ENCODE results near the gene MYMK. TPM values are rescaled to one million over a fixed set of nuclear protein-coding genes. Genes with fewer than 3 reads are reported as not detected.

The MYMK gene
- total and polyA plus RNA-seq, 2 of the 13 experiments (the other 11 are each of a cell fraction or from before 2014, with no cell fraction given) = not detected

DNA sequence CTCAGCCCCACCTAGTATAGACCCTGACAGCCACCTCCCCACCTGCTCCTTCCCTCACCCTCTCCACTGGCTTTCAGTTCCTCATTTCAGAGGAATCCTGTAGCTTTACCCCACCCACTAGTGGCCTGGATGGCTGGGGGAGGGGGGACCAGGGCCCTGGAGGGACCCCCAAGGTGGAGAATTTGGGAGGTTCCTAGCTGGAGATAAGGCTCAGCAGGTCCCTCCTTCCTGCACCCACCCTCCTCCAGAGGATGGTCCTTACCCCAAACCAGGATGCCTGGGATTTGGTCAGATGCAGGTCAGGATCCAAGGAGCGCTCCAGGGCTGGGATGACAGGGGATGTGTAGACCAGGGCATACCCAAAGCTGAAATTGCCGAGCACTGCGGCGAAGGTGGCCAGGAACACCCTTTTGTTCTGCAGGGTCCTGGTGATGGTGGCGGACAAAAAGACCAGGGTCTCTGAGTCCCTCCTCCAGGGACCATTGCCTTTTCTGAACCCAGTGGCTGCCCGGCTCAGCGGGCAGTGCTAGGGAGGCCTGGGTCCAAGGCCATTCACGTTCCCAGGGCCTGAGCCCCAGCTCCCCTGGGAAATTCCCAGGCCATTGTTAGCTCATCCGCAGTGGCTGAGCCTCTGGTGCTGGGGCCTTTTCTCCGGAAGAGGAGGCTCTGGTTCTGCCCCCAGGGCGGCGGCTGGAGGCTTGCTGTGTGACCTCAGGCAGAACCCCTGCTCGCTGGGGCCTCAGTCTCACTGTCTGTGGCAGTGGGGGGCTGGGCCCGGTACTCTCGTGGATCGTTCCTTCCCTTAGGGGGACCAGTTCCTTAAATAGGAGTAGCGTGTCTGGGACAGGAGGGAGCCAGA, 46.5 kb downstream of the MYMK start (continued):
- TF ChIP-seq, protein P1, sequence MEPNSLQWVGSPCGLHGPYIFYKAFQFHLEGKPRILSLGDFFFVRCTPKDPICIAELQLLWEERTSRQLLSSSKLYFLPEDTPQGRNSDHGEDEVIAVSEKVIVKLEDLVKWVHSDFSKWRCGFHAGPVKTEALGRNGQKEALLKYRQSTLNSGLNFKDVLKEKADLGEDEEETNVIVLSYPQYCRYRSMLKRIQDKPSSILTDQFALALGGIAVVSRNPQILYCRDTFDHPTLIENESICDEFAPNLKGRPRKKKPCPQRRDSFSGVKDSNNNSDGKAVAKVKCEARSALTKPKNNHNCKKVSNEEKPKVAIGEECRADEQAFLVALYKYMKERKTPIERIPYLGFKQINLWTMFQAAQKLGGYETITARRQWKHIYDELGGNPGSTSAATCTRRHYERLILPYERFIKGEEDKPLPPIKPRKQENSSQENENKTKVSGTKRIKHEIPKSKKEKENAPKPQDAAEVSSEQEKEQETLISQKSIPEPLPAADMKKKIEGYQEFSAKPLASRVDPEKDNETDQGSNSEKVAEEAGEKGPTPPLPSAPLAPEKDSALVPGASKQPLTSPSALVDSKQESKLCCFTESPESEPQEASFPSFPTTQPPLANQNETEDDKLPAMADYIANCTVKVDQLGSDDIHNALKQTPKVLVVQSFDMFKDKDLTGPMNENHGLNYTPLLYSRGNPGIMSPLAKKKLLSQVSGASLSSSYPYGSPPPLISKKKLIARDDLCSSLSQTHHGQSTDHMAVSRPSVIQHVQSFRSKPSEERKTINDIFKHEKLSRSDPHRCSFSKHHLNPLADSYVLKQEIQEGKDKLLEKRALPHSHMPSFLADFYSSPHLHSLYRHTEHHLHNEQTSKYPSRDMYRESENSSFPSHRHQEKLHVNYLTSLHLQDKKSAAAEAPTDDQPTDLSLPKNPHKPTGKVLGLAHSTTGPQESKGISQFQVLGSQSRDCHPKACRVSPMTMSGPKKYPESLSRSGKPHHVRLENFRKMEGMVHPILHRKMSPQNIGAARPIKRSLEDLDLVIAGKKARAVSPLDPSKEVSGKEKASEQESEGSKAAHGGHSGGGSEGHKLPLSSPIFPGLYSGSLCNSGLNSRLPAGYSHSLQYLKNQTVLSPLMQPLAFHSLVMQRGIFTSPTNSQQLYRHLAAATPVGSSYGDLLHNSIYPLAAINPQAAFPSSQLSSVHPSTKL (CRISPR knock-in tag; IDR thresholded peaks at IDR 0.05) = peak; percentile 24; the same call in 1 of the 2 replicates
- TF ChIP-seq, protein P2, sequence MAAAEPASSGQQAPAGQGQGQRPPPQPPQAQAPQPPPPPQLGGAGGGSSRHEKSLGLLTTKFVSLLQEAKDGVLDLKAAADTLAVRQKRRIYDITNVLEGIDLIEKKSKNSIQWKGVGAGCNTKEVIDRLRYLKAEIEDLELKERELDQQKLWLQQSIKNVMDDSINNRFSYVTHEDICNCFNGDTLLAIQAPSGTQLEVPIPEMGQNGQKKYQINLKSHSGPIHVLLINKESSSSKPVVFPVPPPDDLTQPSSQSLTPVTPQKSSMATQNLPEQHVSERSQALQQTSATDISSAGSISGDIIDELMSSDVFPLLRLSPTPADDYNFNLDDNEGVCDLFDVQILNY (CRISPR knock-in tag; conservative IDR thresholded peaks at IDR 0.05) = no peak
- TF ChIP-seq KDM5B (CRISPR knock-in tag; IDR thresholded peaks at IDR 0.05; ENCODE audit: borderline replicate concordance) (no peak), ZSCAN29 (CRISPR knock-in tag; conservative IDR thresholded peaks at IDR 0.05) (no peak), ZNF337 (CRISPR knock-in tag; IDR thresholded peaks at IDR 0.05; ENCODE audit: borderline replicate concordance, low read depth) (no peak), ZNF296 (CRISPR knock-in tag; conservative IDR thresholded peaks at IDR 0.05) (no peak), SYNCRIP (IDR thresholded peaks at IDR 0.05; ENCODE audit: insufficient read depth, low read depth, low read length) (no peak), EEA1 (CRISPR knock-in tag; IDR thresholded peaks at IDR 0.05; ENCODE audit: borderline replicate concordance) (no peak), MTA1 (CRISPR knock-in tag; IDR thresholded peaks at IDR 0.05; ENCODE audit: borderline replicate concordance) (peak; percentile 59; the same call in 1 of the 2 replicates), RFX3 (CRISPR knock-in tag; IDR thresholded peaks at IDR 0.05) (no peak), ZSCAN22 (CRISPR knock-in tag; IDR thresholded peaks at IDR 0.05) (no peak), ZNF678 (CRISPR knock-in tag; IDR thresholded peaks at IDR 0.05) (no peak), ZFY (CRISPR knock-in tag; IDR thresholded peaks at IDR 0.05) (no peak; the same call in 1 of the 2 replicates), NFYC (CRISPR knock-in tag; IDR thresholded peaks at IDR 0.05) (no peak), ZNF850 (CRISPR knock-in tag; conservative IDR thresholded peaks at IDR 0.05) (no peak)
- TF ChIP-seq, protein P3, sequence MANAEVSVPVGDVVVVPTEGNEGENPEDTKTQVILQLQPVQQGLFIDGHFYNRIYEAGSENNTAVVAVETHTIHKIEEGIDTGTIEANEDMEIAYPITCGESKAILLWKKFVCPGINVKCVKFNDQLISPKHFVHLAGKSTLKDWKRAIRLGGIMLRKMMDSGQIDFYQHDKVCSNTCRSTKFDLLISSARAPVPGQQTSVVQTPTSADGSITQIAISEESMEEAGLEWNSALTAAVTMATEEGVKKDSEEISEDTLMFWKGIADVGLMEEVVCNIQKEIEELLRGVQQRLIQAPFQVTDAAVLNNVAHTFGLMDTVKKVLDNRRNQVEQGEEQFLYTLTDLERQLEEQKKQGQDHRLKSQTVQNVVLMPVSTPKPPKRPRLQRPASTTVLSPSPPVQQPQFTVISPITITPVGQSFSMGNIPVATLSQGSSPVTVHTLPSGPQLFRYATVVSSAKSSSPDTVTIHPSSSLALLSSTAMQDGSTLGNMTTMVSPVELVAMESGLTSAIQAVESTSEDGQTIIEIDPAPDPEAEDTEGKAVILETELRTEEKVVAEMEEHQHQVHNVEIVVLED (CRISPR knock-in tag; IDR thresholded peaks at IDR 0.05; ENCODE audit: borderline replicate concordance) = no peak
- TF ChIP-seq, protein P4, sequence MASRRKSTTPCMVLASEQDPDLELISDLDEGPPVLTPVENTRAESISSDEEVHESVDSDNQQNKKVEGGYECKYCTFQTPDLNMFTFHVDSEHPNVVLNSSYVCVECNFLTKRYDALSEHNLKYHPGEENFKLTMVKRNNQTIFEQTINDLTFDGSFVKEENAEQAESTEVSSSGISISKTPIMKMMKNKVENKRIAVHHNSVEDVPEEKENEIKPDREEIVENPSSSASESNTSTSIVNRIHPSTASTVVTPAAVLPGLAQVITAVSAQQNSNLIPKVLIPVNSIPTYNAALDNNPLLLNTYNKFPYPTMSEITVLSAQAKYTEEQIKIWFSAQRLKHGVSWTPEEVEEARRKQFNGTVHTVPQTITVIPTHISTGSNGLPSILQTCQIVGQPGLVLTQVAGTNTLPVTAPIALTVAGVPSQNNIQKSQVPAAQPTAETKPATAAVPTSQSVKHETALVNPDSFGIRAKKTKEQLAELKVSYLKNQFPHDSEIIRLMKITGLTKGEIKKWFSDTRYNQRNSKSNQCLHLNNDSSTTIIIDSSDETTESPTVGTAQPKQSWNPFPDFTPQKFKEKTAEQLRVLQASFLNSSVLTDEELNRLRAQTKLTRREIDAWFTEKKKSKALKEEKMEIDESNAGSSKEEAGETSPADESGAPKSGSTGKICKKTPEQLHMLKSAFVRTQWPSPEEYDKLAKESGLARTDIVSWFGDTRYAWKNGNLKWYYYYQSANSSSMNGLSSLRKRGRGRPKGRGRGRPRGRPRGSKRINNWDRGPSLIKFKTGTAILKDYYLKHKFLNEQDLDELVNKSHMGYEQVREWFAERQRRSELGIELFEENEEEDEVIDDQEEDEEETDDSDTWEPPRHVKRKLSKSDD (CRISPR knock-in tag; IDR thresholded peaks at IDR 0.05; ENCODE audit: low read depth) = no peak
- TF ChIP-seq, protein P5, sequence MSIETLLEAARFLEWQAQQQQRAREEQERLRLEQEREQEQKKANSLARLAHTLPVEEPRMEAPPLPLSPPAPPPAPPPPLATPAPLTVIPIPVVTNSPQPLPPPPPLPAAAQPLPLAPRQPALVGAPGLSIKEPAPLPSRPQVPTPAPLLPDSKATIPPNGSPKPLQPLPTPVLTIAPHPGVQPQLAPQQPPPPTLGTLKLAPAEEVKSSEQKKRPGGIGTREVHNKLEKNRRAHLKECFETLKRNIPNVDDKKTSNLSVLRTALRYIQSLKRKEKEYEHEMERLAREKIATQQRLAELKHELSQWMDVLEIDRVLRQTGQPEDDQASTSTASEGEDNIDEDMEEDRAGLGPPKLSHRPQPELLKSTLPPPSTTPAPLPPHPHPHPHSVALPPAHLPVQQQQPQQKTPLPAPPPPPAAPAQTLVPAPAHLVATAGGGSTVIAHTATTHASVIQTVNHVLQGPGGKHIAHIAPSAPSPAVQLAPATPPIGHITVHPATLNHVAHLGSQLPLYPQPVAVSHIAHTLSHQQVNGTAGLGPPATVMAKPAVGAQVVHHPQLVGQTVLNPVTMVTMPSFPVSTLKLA (IDR thresholded peaks at IDR 0.05) = no peak
